A549 (cell line): Measurements from ENCODE around the gene BTBD16.

Experiments used
- BHLHE40 ChIP-seq: IDR thresholded peaks from 2 replicates; pipeline ENCODE4 v1.6.1; 2012; ENCODE audit warnings: low read depth, low read length, inconsistent platforms
- CTCF ChIP-seq: fragments of >200 bp; sonication (Bioruptor Twin); formaldehyde crosslinking; IDR thresholded peaks from 3 replicates; pipeline ENCODE4 v1.5.1; 2016
- EP300 ChIP-seq, 2 experiments: fragments of >200 bp; sonication (Bioruptor Twin); formaldehyde crosslinking; IDR thresholded peaks; 2 replicates in 1 of 2; 3 replicates in 1 of 2; pipeline ENCODE4 v1.6.1; 2016 to 2017
- JUNB ChIP-seq: fragments of >200 bp; sonication (Bioruptor Twin); formaldehyde crosslinking; IDR thresholded peaks from 2 replicates; pipeline ENCODE4 v1.6.1; 2016
- NR3C1 ChIP-seq: fragments of >200 bp; sonication (Bioruptor Twin); formaldehyde crosslinking; IDR thresholded peaks from 3 replicates; pipeline ENCODE4 v1.6.1; 2017

GRCh38 chr10:122286867-122287266, 15.8 kb downstream of the BTBD16 start:
- TF ChIP-seq CTCF (no peak), BHLHE40 (no peak), EP300 (IDR thresholded peaks at IDR 0.05) (no peak), NR3C1 (no peak), JUNB (no peak)
